Activated T-cell treated with anti-CD3 and anti-CD28 coated beads for 48 hours (primary cell): ENCODE measurements around the gene GATB.

ENCODE experiments used
- DNase-seq: peaks from one replicate; pipeline ENCODE4 v3.0.0-alpha.2; 2020; ENCODE audit warnings: low read depth

The GATB gene

GRCh38 chr4:151694961-151695720 is 65.7 kb downstream of the GATB start:
- DNase-seq, result no peak

GRCh38 chr4:151692821-151693673 is 67.8 kb downstream of the GATB start:
- DNase-seq, result no peak

GRCh38 chr4:151692443-151692782 is 68.4 kb downstream of the GATB start:
- DNase-seq, result no peak

GRCh38 chr4:151691639-151692442 is 69.0 kb downstream of the GATB start:
- no peak for DNase-seq

GRCh38 chr4:151690876-151691275 is 69.9 kb downstream of the GATB start:
- no peak for DNase-seq

- no peak for DNase-seq
Observed at GRCh38 chr4:151690164-151690870, 70.5 kb downstream of the GATB start.

GRCh38 chr4:151689211-151689991 is 71.4 kb downstream of the GATB start:
- DNase-seq, result no peak

GRCh38 chr4:151688785-151689043 is 72.1 kb downstream of the GATB start:
- no peak for DNase-seq

- DNase-seq, result no peak
Observed at GRCh38 chr4:151688003-151688784, 72.6 kb downstream of the GATB start.

- no peak for DNase-seq
Observed at GRCh38 chr4:151687021-151687640, 73.7 kb downstream of the GATB start.

GRCh38 chr4:151685303-151685702 is 75.5 kb downstream of the GATB start:
- DNase-seq, result no peak

- DNase-seq, result no peak
Observed at GRCh38 chr4:151681085-151681484, 79.7 kb downstream of the GATB start.

GRCh38 chr4:151679231-151679630 is 81.6 kb downstream of the GATB start:
- no peak for DNase-seq

GRCh38 chr4:151678048-151678872 is 82.5 kb downstream of the GATB start:
- DNase-seq, result no peak

- no peak for DNase-seq
Observed at GRCh38 chr4:151677193-151677592, 83.6 kb downstream of the GATB start.

- no peak for DNase-seq
Observed at GRCh38 chr4:151676301-151676700, 84.5 kb downstream of the GATB start.

GRCh38 chr4:151675411-151675971 is 85.3 kb downstream of the GATB start:
- no peak for DNase-seq

GRCh38 chr4:151674804-151675391 is 85.9 kb downstream of the GATB start:
- no peak for DNase-seq
